Measurements from ENCODE around the gene SEMA4D.

- no peak for TF ChIP-seq CTCF (IDR thresholded peaks at IDR 0.05; ENCODE audit: poor library complexity)
- TF ChIP-seq EZH2 (IDR thresholded peaks at IDR 0.05; ENCODE audit: borderline replicate concordance) = no peak
These were observed 25.0 kb upstream of the SEMA4D start for GRCh38 chr9:89522959-89523285.
